OCI-LY7 (cell line): ENCODE measurements around the gene RCOR1. TPM values are rescaled to one million over a fixed set of nuclear protein-coding genes. Genes with fewer than 3 reads are reported as not detected.

Source experiments
- BruUV-seq: library from RNA; stranded (reverse); fragments of 400-500 nt; replicated peaks from 2 replicates; lab custom pipeline; 2021; lab: Mats Ljungman, UMichigan
- CTCF ChIA-PET: fragments of 300-600 bp; sonication (Branson Sonifier 250); formaldehyde crosslinking; loops from one replicate; lab custom pipeline; 2022; ENCODE audit warnings: antibody characterized with exemption; ENCODE audit not compliant: unreplicated experiment; lab: Charles Lee
- POLR2A ChIA-PET: fragments of 300-600 bp; sonication (Branson Sonifier 250); formaldehyde crosslinking; loops from one replicate; lab custom pipeline; 2022; ENCODE audit warnings: antibody characterized with exemption; lab: Charles Lee
- DNase-seq: peaks from one replicate; pipeline ENCODE4 v3.0.0-alpha.2; 2015; ENCODE audit warnings: low spot score
- H2AFZ ChIP-seq: fragments of 200-600 bp; sonication (generic), shearing (Covaris generic); 2 replicates; pipeline ENCODE4 v1.6.1; 2014; ENCODE audit warnings: mild to moderate bottlenecking, antibody characterized with exemption, low read length, moderate library complexity
- H3K27ac ChIP-seq: fragments of 200-600 bp; sonication (generic); 2 replicates; pipeline ENCODE4 v1.5.1; 2014; ENCODE audit warnings: mixed run types, low read depth, mild to moderate bottlenecking, moderate library complexity, low read length, inconsistent platforms; ENCODE audit not compliant: poor library complexity, severe bottlenecking
- H3K36me3 ChIP-seq: fragments of 200-600 bp; sonication (generic); 2 replicates; pipeline ENCODE4 v1.6.1; 2014; ENCODE audit warnings: mild to moderate bottlenecking, antibody characterized with exemption, low read length, moderate library complexity, mixed read lengths; ENCODE audit not compliant: insufficient read depth
- H3K4me1 ChIP-seq: fragments of 200-600 bp; sonication (generic); 2 replicates; pipeline ENCODE4 v1.5.1; 2014; ENCODE audit warnings: mild to moderate bottlenecking, low read length; ENCODE audit not compliant: insufficient read depth, poor library complexity, severe bottlenecking
- H3K4me2 ChIP-seq: fragments of 200-600 bp; sonication (generic); 2 replicates; pipeline ENCODE4 v1.6.1; 2014; ENCODE audit warnings: mild to moderate bottlenecking, low read length
- H3K4me3 ChIP-seq: fragments of 200-600 bp; sonication (generic); 2 replicates; pipeline ENCODE4 v1.5.1; 2014; ENCODE audit warnings: mild to moderate bottlenecking, low read depth, low read length; ENCODE audit not compliant: poor library complexity, severe bottlenecking
- H3K79me2 ChIP-seq: fragments of 200-600 bp; sonication (generic); 2 replicates; pipeline ENCODE4 v1.6.1; 2016; ENCODE audit warnings: low read depth, mild to moderate bottlenecking, low read length, moderate library complexity, mixed read lengths; ENCODE audit not compliant: insufficient read depth
- H3K9me2 ChIP-seq: fragments of 200-600 bp; sonication (generic); 2 replicates; pipeline ENCODE4 v1.6.1; 2016; ENCODE audit warnings: mild to moderate bottlenecking, low read length, mixed read lengths; ENCODE audit not compliant: insufficient read depth
- H3K9me3 ChIP-seq: fragments of 200-600 bp; sonication (generic); 2 replicates; pipeline ENCODE4 v1.6.1; 2014; ENCODE audit warnings: mild to moderate bottlenecking, mixed run types, low read length, mixed read lengths
- H4K20me1 ChIP-seq: fragments of 200-600 bp; sonication (generic); 2 replicates; pipeline ENCODE4 v1.6.1; 2014; ENCODE audit warnings: mild to moderate bottlenecking, antibody characterized with exemption, low read length, moderate library complexity, mixed read lengths; ENCODE audit not compliant: insufficient read depth
- CTCF ChIP-seq: fragments of 200-600 bp; sonication (generic); conservative IDR thresholded peaks from 2 replicates; pipeline ENCODE4 v1.5.1; 2014; ENCODE audit warnings: mild to moderate bottlenecking, antibody characterized with exemption, low read length, moderate library complexity, mixed read lengths
- EZH2phosphoT487 ChIP-seq: fragments of 200-600 bp; sonication (generic); IDR thresholded peaks from 2 replicates; pipeline ENCODE4 v1.6.1; 2018; ENCODE audit warnings: low read depth, borderline replicate concordance, mild to moderate bottlenecking, mixed run types, antibody characterized with exemption, low read length, moderate library complexity, mixed read lengths
- intact Hi-C: fragments of 100-400 bp; cut with micrococcal nuclease; formaldehyde crosslinking; loops from one replicate; pipeline ENCODE4 v1.10.0; 2022; ENCODE audit not compliant: unreplicated experiment
- total RNA-seq, 2 experiments: library from RNA; depleted of rRNA in 1 of 2; stranded (reverse); fragments of >200 nt in 1 of 2; shearing (Covaris generic) in 1 of 2; gene quantifications; 2 replicates each; pipeline ENCODE4 v1.2.3, GENCODE V29; 2014 to 2022

The RCOR1 gene
- total RNA-seq, 2 experiments from 2014 or later = 12.1 to 30.2 TPM

- no peak for DNase-seq
- BruUV-seq = no TSS peak
- Histone ChIP-seq H3K79me2 (peaks cover 34% of the 10 kb centered on the region; the same call in 1 of the 2 replicates), H3K4me1 (no peaks in the 10 kb centered on the region), H4K20me1 (0 out of 2 replicates have a peak, but pooled peaks cover 14% of the 10 kb centered on the region), H3K27ac (no peak overlapping the region), H3K9me2 (no peaks in the 10 kb centered on the region), H3K4me2 (no peak overlapping the region), H3K9me3 (no peaks in the 10 kb centered on the region), H3K36me3 (no peaks in the 10 kb centered on the region), H3K4me3 (no peak overlapping the region), H2AFZ (no peak overlapping the region)
- TF ChIP-seq EZH2phosphoT487 (no peak), CTCF (no peak)
- ChIA-PET CTCF (no interaction called here), POLR2A (no interaction called here)
- intact Hi-C loops = no loop called here
Measured at GRCh38 chr14:102659797-102660196, 67.3 kb downstream of the RCOR1 start.

- Histone ChIP-seq H3K79me2 (peaks cover 34% of the 10 kb centered on the region; the same call in 1 of the 2 replicates), H3K36me3 (no peaks in the 10 kb centered on the region), H2AFZ (no peak overlapping the region), H3K9me2 (no peaks in the 10 kb centered on the region), H3K4me3 (no peak overlapping the region), H4K20me1 (0 out of 2 replicates have a peak, but pooled peaks cover 14% of the 10 kb centered on the region), H3K4me1 (no peaks in the 10 kb centered on the region), H3K4me2 (no peak overlapping the region), H3K27ac (no peak overlapping the region), H3K9me3 (no peaks in the 10 kb centered on the region)
- intact Hi-C loops = no loop called here
- no peak for TF ChIP-seq CTCF
- TF ChIP-seq EZH2phosphoT487 = no peak
- ChIA-PET POLR2A (interaction anchor here (0.6 kb wide), 1 partner anchor 212 kb away, joined by 3 read pairs; no protein-coding TSS in a partner anchor), CTCF (no interaction called here)
- no peak for DNase-seq
- no TSS peak for BruUV-seq
Measured at GRCh38 chr14:102661614-102662013, 69.2 kb downstream of the RCOR1 start.

- Histone ChIP-seq H3K4me3 (no peak overlapping the region), H3K9me2 (no peaks in the 10 kb centered on the region), H3K4me1 (no peaks in the 10 kb centered on the region), H3K4me2 (no peak overlapping the region), H4K20me1 (0 out of 2 replicates have a peak, but pooled peaks cover 14% of the 10 kb centered on the region), H3K27ac (no peak overlapping the region), H2AFZ (no peak overlapping the region), H3K9me3 (no peaks in the 10 kb centered on the region), H3K79me2 (peaks cover 34% of the 10 kb centered on the region; the same call in 1 of the 2 replicates), H3K36me3 (no peaks in the 10 kb centered on the region)
- BruUV-seq = no TSS peak
- TF ChIP-seq CTCF (no peak), EZH2phosphoT487 (no peak)
- POLR2A ChIA-PET = interaction anchor here (1.3 kb wide), 1 partner anchor 54 kb away, joined by 3 read pairs; no protein-coding TSS in a partner anchor
- no peak for DNase-seq
- intact Hi-C loops = no loop called here
- CTCF ChIA-PET = no interaction called here
Measured at GRCh38 chr14:102662636-102663430, 70.4 kb downstream of the RCOR1 start.
